Upper lobe of right lung (tissue), 1 donor: ENCODE measurements around the gene ASAP2. TPM values are rescaled to one million over a fixed set of nuclear protein-coding genes. Genes with fewer than 3 reads are reported as not detected.
A peak's percentile ranks its signal among the peaks of the same experiment; 100 is the strongest.

Experiments
- ATAC-seq: fragments of 200-7000 bp; cut with Tn5 transposase; one replicate; pipeline ENCODE4 v1.9.1; 2020; ENCODE audit warnings: mild to moderate bottlenecking, moderate library complexity
- DNase-seq: peaks from one replicate; pipeline ENCODE4 v3.0.0-alpha.2; 2020
- H3K27ac ChIP-seq: fragments of 200-600 bp; one replicate; pipeline ENCODE4 v1.8.0; 2022
- H3K27me3 ChIP-seq: fragments of 200-600 bp; one replicate; pipeline ENCODE4 v1.8.0; 2022; ENCODE audit warnings: mild to moderate bottlenecking
- H3K36me3 ChIP-seq: fragments of 200-600 bp; one replicate; pipeline ENCODE4 v1.8.0; 2022
- H3K4me1 ChIP-seq: fragments of 200-600 bp; one replicate; pipeline ENCODE4 v1.8.0; 2022
- H3K4me3 ChIP-seq: fragments of 200-600 bp; one replicate; pipeline ENCODE4 v1.8.0; 2022; ENCODE audit warnings: mild to moderate bottlenecking
- H3K9me3 ChIP-seq: fragments of 200-600 bp; one replicate; pipeline ENCODE4 v1.8.0; 2022
- CTCF ChIP-seq: fragments of 200-600 bp; IDR thresholded peaks from one replicate; pipeline ENCODE4 v1.8.0; 2022; ENCODE audit warnings: antibody characterized with exemption
- intact Hi-C: fragments of 100-400 bp; cut with DNase I; formaldehyde crosslinking; loops from one replicate; pipeline ENCODE4 v1.11.0; 2022
- total RNA-seq: library from RNA; stranded (reverse); fragmentation: NEBNext Ultra II Directional; extraction: Animal tissue kit (Norgen Biotek cat#: 25700); gene quantifications from one replicate; pipeline ENCODE4 v1.2.1, GENCODE V29; 2021
- donor health status: DM: no; HTN: yes; CAD: no; lungs with severe emphysema.

Gene ASAP2
- total RNA-seq, 1 donor from 2014 or later = 30.9 TPM

- TF ChIP-seq CTCF = no peak
- Histone ChIP-seq H3K4me3 (no peak overlapping the region), H3K4me1 (peaks cover 15% of the 10 kb centered on the region), H3K27me3 (no peaks in the 10 kb centered on the region), H3K27ac (no peak overlapping the region), H3K9me3 (no peaks in the 10 kb centered on the region), H3K36me3 (no peaks in the 10 kb centered on the region)
- intact Hi-C loops = no loop called here
- no peak for ATAC-seq
- no peak for DNase-seq
Measured at GRCh38 chr2:9307535-9307934, 100.9 kb downstream of the ASAP2 start.

GRCh38 chr2:9308186-9308955 is 101.8 kb downstream of the ASAP2 start:
- Histone ChIP-seq H3K4me1 (peaks cover 15% of the 10 kb centered on the region), H3K4me3 (no peak overlapping the region), H3K9me3 (no peaks in the 10 kb centered on the region), H3K36me3 (no peaks in the 10 kb centered on the region), H3K27ac (no peak overlapping the region), H3K27me3 (no peaks in the 10 kb centered on the region)
- TF ChIP-seq CTCF = no peak
- DNase-seq (no peak), ATAC-seq (no peak)
- intact Hi-C loops = no loop called here

GRCh38 chr2:9309147-9309546 is 102.5 kb downstream of the ASAP2 start:
- Histone ChIP-seq H3K27me3 (no peaks in the 10 kb centered on the region), H3K4me1 (peaks cover 15% of the 10 kb centered on the region), H3K27ac (no peak overlapping the region), H3K36me3 (no peaks in the 10 kb centered on the region), H3K4me3 (no peak overlapping the region), H3K9me3 (no peaks in the 10 kb centered on the region)
- DNase-seq (no peak), ATAC-seq (no peak)
- intact Hi-C loops = no loop called here
- TF ChIP-seq CTCF = no peak

- H3K27me3 ChIP-seq = no peaks in the 10 kb centered on the region
- no peaks in the 10 kb centered on the region for H3K36me3 ChIP-seq
- H3K4me3 ChIP-seq = no peak overlapping the region
- no peak for DNase-seq
- H3K27ac ChIP-seq = no peak overlapping the region
- intact Hi-C loops = no loop called here
- TF ChIP-seq CTCF = no peak
- peak; percentile 51 for ATAC-seq
- H3K9me3 ChIP-seq = no peaks in the 10 kb centered on the region
- peaks cover 15% of the 10 kb centered on the region for H3K4me1 ChIP-seq
Measured at GRCh38 chr2:9310377-9310776, 103.8 kb downstream of the ASAP2 start.

GRCh38 chr2:9310798-9311197 is 104.2 kb downstream of the ASAP2 start:
- no peak for ATAC-seq
- H3K9me3 ChIP-seq = no peaks in the 10 kb centered on the region
- intact Hi-C loops = no loop called here

More at GRCh38 chr2:9310798-9311197, 104.2 kb downstream of the ASAP2 start:
- Histone ChIP-seq H3K4me3 (no peak overlapping the region), H3K36me3 (no peaks in the 10 kb centered on the region), H3K4me1 (peaks cover 15% of the 10 kb centered on the region), H3K27me3 (no peaks in the 10 kb centered on the region), H3K27ac (peak overlapping the region; percentile 38)
- TF ChIP-seq CTCF = no peak
- DNase-seq = no peak
